Naive B cell (primary cell): ENCODE results near the gene DRC7. TPM values are rescaled to one million over a fixed set of nuclear protein-coding genes. Genes with fewer than 3 reads are reported as not detected.
"Not testable (repeated sequence)": the region's sequence is repeated elsewhere in the genome, so short reads cannot be mapped to it uniquely, and the experiment has no call there.

Source experiments
- ATAC-seq, 2 donors: fragments of 150-1000 bp; cut with Tn5 transposase; 2 replicates each; pipeline ENCODE4 v1.10.0; 2021; ENCODE audit warnings: low read depth in 2 of 2, mild to moderate bottlenecking in 2 of 2, moderate library complexity in 2 of 2
- DNase-seq: peaks from one replicate; pipeline ENCODE4 v3.0.0; 2022
- H3K27ac Mint-ChIP-seq, 6 donors: one replicate each; pipeline ENCODE4 v1.8.0; 2020 to 2022; ENCODE audit warnings: mild to moderate bottlenecking in 6 of 6, mixed read lengths in 6 of 6, moderate library complexity in 5 of 6, inconsistent platforms in 2 of 6
- H3K27me3 Mint-ChIP-seq, 3 donors: one replicate each; pipeline ENCODE4 v1.8.0; 2021 to 2022; ENCODE audit warnings: mixed read lengths in 3 of 3, mild to moderate bottlenecking in 1 of 3
- H3K36me3 Mint-ChIP-seq, 2 donors: one replicate each; pipeline ENCODE4 v1.8.0; 2020 to 2022; ENCODE audit warnings: mixed read lengths in 2 of 2, inconsistent platforms in 1 of 2, mild to moderate bottlenecking in 1 of 2
- H3K4me1 Mint-ChIP-seq, 3 donors: one replicate each; pipeline ENCODE4 v1.8.0; 2020 to 2022; ENCODE audit warnings: mixed read lengths in 3 of 3, inconsistent platforms in 1 of 3, mild to moderate bottlenecking in 1 of 3, moderate library complexity in 1 of 3
- H3K4me3 Mint-ChIP-seq, 8 donors: one replicate each; pipeline ENCODE4 v1.8.0; 2020 to 2022; ENCODE audit warnings: mild to moderate bottlenecking in 8 of 8, mixed read lengths in 8 of 8, moderate library complexity in 8 of 8, inconsistent platforms in 2 of 8
- H3K9me3 Mint-ChIP-seq, 7 donors: one replicate each; pipeline ENCODE4 v1.8.0; 2020 to 2022; ENCODE audit warnings: mixed read lengths in 7 of 7, mild to moderate bottlenecking in 5 of 7, inconsistent platforms in 2 of 7, moderate library complexity in 1 of 7
- polyA plus RNA-seq, 6 donors: library from polyadenylated mRNA; unstranded; fragments of 300-500 nt; fragmentation: Illumina TruSeq; gene quantifications; one replicate each; pipeline ENCODE4 v1.2.3, GENCODE V29; 2021; ENCODE audit warnings: low read depth in 6 of 6

The DRC7 gene
- polyA plus RNA-seq, 6 donors from 2014 or later = not detected

- Mint-ChIP-seq H3K27ac (peak overlapping the region in 2 of 6 donors; percentile 12 to 57), H3K4me3 (no peak overlapping the region)
These were observed 30.0 kb upstream of the DRC7 start for GRCh38 chr16:57664662-57665025.

GRCh38 chr16:57665541-57665940 is 29.1 kb upstream of the DRC7 start:
- no peak for ATAC-seq

More at GRCh38 chr16:57664662-57665025, 30.0 kb upstream of the DRC7 start:
- no peak for ATAC-seq
- Mint-ChIP-seq H3K9me3 (peaks cover 0 to 2% (median 0%) of the 10 kb centered on the region in 7 donors), H3K36me3 (no peaks in the 10 kb centered on the region), H3K4me1 (no peaks in the 10 kb centered on the region), H3K27me3 (peaks cover 0 to 8% (median 0%) of the 10 kb centered on the region in 3 donors)
- no peak for DNase-seq

GRCh38 chr16:57666353-57667047 is 28.1 kb upstream of the DRC7 start:
- Mint-ChIP-seq H3K4me3 (no peak overlapping the region), H3K27me3 (peaks cover 0 to 8% (median 0%) of the 10 kb centered on the region in 3 donors), H3K4me1 (no peaks in the 10 kb centered on the region), H3K27ac (no peak overlapping the region), H3K36me3 (no peaks in the 10 kb centered on the region), H3K9me3 (peaks cover 0 to 2% (median 0%) of the 10 kb centered on the region in 7 donors)
- no peak for ATAC-seq
- DNase-seq = no peak

More at GRCh38 chr16:57665541-57665940, 29.1 kb upstream of the DRC7 start:
- H3K27ac Mint-ChIP-seq = no peak overlapping the region
- no peak overlapping the region for H3K4me3 Mint-ChIP-seq
- H3K27me3 Mint-ChIP-seq = peaks cover 0 to 8% (median 0%) of the 10 kb centered on the region in 3 donors
- DNase-seq = no peak
- no peaks in the 10 kb centered on the region for H3K36me3 Mint-ChIP-seq
- peaks cover 0 to 2% (median 0%) of the 10 kb centered on the region in 7 donors for H3K9me3 Mint-ChIP-seq
- no peaks in the 10 kb centered on the region for H3K4me1 Mint-ChIP-seq

GRCh38 chr16:57667048-57667525 is 27.5 kb upstream of the DRC7 start:
- no peaks in the 10 kb centered on the region for H3K36me3 Mint-ChIP-seq
- no peaks in the 10 kb centered on the region for H3K4me1 Mint-ChIP-seq
- no peaks in the 10 kb centered on the region for H3K9me3 Mint-ChIP-seq
- H3K4me3 Mint-ChIP-seq = no peak overlapping the region
- H3K27ac Mint-ChIP-seq = no peak overlapping the region
- DNase-seq (no peak), ATAC-seq (no peak)
- peaks cover 0 to 8% (median 0%) of the 10 kb centered on the region in 3 donors for H3K27me3 Mint-ChIP-seq

GRCh38 chr16:57667526-57668262 is 26.9 kb upstream of the DRC7 start:
- H3K36me3 Mint-ChIP-seq = no peaks in the 10 kb centered on the region
- peaks cover 0 to 8% (median 0%) of the 10 kb centered on the region in 3 donors for H3K27me3 Mint-ChIP-seq
- ATAC-seq (no peak), DNase-seq (no peak)
- no peaks in the 10 kb centered on the region for H3K4me1 Mint-ChIP-seq
- H3K9me3 Mint-ChIP-seq = no peaks in the 10 kb centered on the region
- no peak overlapping the region for H3K4me3 Mint-ChIP-seq
- no peak overlapping the region for H3K27ac Mint-ChIP-seq

GRCh38 chr16:57668263-57668571 is 26.4 kb upstream of the DRC7 start, which contains the start of gene ADGRG3:
TSS of gene ADGRG3 (plus strand) at chr16:57668306. CDS start at chr16:57668348, 42 bp downstream.
- H3K27me3 Mint-ChIP-seq = peaks cover 0 to 8% (median 2%) of the 10 kb centered on the region in 3 donors
- DNase-seq (no peak), ATAC-seq (no peak)
- no peaks in the 10 kb centered on the region for H3K36me3 Mint-ChIP-seq
- peak within 1 kb of the TSS in 1 of 8 donors; percentile 4 for H3K4me3 Mint-ChIP-seq
- H3K9me3 Mint-ChIP-seq = no peaks in the 10 kb centered on the region
- no peaks in the 10 kb centered on the region for H3K4me1 Mint-ChIP-seq
- peak within 1 kb of the TSS in 1 of 6 donors; percentile 90 for H3K27ac Mint-ChIP-seq

GRCh38 chr16:57668630-57669475 is 25.8 kb upstream of the DRC7 start:
- H3K27ac Mint-ChIP-seq = no peak overlapping the region
- H3K4me1 Mint-ChIP-seq = no peaks in the 10 kb centered on the region
- no peaks in the 10 kb centered on the region for H3K9me3 Mint-ChIP-seq
- peaks cover 0 to 9% (median 8%) of the 10 kb centered on the region in 3 donors for H3K27me3 Mint-ChIP-seq
- no peak for DNase-seq
- peak overlapping the region in 1 of 8 donors; percentile 4 for H3K4me3 Mint-ChIP-seq
- ATAC-seq = no peak
- no peaks in the 10 kb centered on the region for H3K36me3 Mint-ChIP-seq

GRCh38 chr16:57669476-57670162 is 25.0 kb upstream of the DRC7 start:
- no peaks in the 10 kb centered on the region for H3K36me3 Mint-ChIP-seq
- ATAC-seq = no peak
- H3K9me3 Mint-ChIP-seq = no peaks in the 10 kb centered on the region
- H3K27ac Mint-ChIP-seq = peak overlapping the region in 1 of 6 donors; percentile 75
- no peak overlapping the region for H3K4me3 Mint-ChIP-seq
- DNase-seq = no peak
- H3K27me3 Mint-ChIP-seq = peaks cover 0 to 9% (median 8%) of the 10 kb centered on the region in 3 donors
- no peaks in the 10 kb centered on the region for H3K4me1 Mint-ChIP-seq

GRCh38 chr16:57670196-57670595 is 24.4 kb upstream of the DRC7 start:
- Mint-ChIP-seq H3K4me3 (no peak overlapping the region), H3K9me3 (no peaks in the 10 kb centered on the region), H3K4me1 (no peaks in the 10 kb centered on the region), H3K27me3 (peaks cover 0 to 9% (median 8%) of the 10 kb centered on the region in 3 donors), H3K27ac (peak overlapping the region in 1 of 6 donors; percentile 39), H3K36me3 (no peaks in the 10 kb centered on the region)
- ATAC-seq = no peak
- DNase-seq = no peak

- not testable (repeated sequence) for ATAC-seq, H3K4me1 Mint-ChIP-seq, H3K27ac Mint-ChIP-seq, H3K9me3 Mint-ChIP-seq, H3K27me3 Mint-ChIP-seq, DNase-seq, H3K36me3 Mint-ChIP-seq, H3K4me3 Mint-ChIP-seq
These were observed 23.2 kb upstream of the DRC7 start for GRCh38 chr16:57671451-57671850.

GRCh38 chr16:57672416-57672815 is 22.2 kb upstream of the DRC7 start:
- no peak overlapping the region for H3K4me3 Mint-ChIP-seq
- no peak overlapping the region for H3K27ac Mint-ChIP-seq
- no peaks in the 10 kb centered on the region for H3K9me3 Mint-ChIP-seq
- H3K36me3 Mint-ChIP-seq = no peaks in the 10 kb centered on the region
- H3K27me3 Mint-ChIP-seq = peaks cover 0 to 9% (median 8%) of the 10 kb centered on the region in 3 donors
- DNase-seq (no peak), ATAC-seq (no peak)
- no peaks in the 10 kb centered on the region for H3K4me1 Mint-ChIP-seq

- peaks cover 0 to 9% (median 8%) of the 10 kb centered on the region in 3 donors for H3K27me3 Mint-ChIP-seq
- no peak overlapping the region for H3K4me3 Mint-ChIP-seq
- ATAC-seq = no peak
- H3K36me3 Mint-ChIP-seq = no peaks in the 10 kb centered on the region
- no peak overlapping the region for H3K27ac Mint-ChIP-seq
- H3K9me3 Mint-ChIP-seq = no peaks in the 10 kb centered on the region
- H3K4me1 Mint-ChIP-seq = no peaks in the 10 kb centered on the region
- no peak for DNase-seq
These were observed 21.8 kb upstream of the DRC7 start for GRCh38 chr16:57672824-57673223.
